Activated CD4-positive, CD25-positive, alpha-beta regulatory T cell treated with anti-CD3 and anti-CD28 coated beads, Interleukin-2, amount 50 U/mL, for 72 hours (primary cell): ENCODE measurements around the gene WNT11.

Experiments used
- DNase-seq: peaks from one replicate; pipeline ENCODE4 v3.0.0; 2021

Gene WNT11

DNA sequence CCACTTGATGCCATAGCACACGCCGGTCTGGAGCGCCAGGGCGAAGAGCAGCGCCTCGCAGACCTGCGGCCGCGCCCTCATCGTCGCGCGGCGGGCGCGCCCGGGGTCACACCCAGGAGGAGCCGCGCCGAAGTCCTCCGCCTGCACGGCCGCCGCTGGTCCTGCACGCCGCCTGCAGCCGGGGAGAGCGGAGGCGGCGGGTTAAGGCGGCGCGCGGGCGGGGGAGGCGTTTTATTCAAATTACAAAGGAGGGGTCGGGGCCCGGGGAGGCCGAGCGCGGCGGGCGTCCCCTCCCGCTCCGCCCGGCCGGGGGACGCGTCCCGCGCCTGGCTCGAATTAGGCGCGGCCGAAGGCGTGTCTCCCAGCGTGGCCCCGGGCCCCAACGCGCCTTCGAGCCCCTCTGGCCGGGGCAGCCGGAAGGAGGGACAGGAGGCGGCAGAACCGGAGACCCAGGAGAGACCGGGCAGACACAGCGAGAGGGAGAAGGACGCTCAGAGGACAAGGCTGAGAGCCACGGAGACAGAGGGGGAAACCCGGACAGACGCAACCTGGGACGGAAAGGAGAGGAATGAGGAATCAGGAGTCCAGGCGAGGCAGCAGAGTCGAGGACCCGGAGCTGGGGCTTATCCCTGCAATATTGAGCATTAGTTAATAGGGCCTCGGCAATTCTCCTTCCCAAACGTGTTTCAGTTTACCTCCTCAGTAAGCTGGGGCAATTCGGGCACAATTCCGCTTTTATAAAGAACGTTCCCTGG, at the start of gene WNT11:
WNT11 (minus strand) TSS at position 176 of the 755 bp plus-strand sequence; CDS start at position 81, 95 bp downstream.
- DNase-seq: peak; percentile 37

DNA sequence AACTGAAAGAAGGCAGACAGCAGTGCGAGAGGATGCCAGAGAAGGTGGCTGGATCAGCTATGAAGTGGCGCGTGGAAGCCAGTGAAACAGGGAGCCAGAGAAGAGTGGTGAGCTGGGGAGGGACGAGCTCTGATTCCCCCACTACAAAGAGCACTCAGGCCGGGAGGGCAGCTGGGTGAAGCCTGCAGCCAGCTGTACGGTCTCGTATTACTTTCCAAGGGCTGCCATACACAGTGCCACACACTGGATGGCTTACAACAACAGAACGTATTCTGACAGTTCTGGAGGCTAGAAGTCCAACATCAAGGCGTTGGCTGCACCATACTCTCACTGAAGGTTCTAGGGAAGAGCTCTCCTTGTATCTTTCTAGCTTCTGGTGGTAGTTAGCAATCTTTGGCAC, 47.1 kb upstream of the WNT11 start:
- no peak for DNase-seq

DNA sequence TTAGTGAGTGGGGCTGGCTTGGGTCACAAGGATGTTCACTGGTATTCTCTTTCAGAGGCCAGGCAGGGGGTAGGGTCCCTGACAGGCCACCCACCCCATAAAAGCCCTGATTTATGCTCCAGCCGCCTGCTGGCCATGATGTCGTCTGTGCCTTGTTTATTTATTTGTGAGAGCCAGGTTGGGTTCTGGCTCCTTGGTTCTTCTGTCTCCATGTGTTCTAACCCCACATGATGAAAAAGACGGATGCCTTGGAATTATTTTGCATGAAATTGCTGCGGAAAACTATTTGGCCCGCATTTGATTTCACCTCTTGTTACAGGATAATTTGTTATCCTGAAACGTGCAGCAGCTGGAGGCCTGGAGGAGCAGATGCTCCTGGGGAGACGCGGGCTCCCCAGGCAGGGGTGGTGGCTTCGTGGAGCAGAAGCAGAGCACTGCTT, 46.3 kb upstream of the WNT11 start:
- DNase-seq: no peak

DNA sequence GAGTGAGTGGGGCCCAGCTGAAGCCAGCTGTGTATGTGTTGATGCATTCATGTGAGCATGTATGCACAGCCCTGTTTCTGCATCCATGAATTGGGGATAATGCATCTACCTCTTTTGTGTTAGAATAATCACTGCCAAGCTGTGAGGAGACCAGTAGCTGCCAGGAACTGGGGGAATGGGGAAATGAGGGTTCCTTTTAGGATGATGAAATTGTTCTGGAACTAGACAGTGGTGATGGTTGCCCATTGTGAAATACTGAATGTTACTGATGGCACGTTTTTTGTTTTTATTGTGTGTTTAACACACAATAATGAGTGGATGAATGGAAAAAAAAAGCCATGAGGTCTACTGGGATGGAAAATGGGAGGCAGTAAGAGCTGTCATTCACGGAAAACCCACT, 45.3 kb upstream of the WNT11 start:
- no peak for DNase-seq

DNA sequence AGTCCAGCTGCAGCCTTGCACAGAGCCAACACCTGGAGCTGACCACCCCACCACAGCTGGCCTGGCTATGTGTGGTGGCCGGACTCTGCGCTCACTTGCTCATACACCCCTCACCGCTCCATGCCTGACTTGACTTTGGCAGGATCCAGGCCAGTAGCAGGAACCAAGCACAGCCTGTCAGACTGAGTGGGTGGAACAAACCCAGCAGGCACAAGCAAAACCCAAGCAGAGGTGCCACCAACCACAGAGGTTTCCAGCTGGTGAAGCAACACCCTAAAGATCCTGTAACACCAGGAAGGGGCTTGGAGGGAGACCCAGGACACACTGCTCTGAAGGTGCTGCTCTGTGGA, 44.9 kb upstream of the WNT11 start:
- DNase-seq: no peak

DNA sequence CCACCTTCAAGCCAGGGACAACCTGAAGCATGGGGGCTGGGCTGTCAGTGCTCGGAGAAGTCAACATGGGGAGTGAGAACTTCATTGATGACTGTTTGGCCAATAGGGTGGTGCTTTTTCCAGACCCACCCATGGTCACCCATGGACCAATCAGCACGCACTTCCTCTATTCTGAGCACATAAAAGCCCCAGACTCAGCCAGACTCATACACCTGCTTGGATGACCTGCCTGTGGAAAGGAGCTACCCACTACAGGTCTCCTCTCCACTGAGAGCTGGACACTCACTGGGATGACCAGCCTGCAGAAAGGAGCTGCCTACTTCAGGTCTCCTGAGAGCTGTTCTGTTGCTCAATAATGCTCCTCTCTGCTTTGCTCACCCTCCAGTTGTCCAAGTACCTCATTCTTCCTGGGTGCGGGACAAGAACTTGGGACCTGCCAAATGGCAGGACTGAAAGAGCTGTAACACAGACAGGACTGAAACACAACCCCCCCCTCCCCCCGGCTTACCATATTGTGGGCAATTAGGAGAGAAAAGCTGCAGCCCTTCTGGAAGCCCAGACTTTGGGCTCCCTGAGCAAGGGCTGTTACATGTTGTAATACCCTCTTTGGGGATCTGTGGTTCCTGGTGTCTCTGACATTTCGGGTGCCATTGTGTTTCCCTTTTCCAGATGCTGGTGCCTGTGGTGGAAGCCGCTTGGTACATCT, 44.4 kb upstream of the WNT11 start:
- DNase-seq: no peak

DNA sequence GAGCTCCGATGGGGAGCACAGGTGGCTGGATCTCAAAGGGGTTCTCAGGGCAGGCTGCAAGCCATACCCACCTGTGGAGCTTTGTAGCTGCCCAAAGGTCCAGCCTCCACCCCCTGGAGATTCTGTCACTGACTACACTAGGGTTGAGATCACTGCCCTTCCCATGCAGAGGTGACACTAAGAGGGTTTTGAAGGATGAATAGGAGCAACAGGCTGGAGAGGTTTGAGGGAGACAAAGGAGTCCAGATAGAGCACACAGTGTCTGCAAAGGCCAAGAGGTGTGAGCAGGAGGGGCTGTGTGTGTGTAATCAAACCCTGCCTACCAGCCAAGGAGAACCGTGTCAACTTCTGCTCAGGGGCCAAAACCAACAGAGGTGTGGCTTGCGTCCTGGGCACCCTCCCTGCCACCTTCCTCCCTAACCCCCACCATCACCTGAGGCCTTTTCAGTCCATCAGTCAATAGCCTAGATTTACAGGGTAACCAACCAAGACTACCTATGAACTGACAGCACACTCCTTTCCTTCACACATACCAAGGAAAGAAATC, 43.0 kb upstream of the WNT11 start:
- DNase-seq: no peak

DNA sequence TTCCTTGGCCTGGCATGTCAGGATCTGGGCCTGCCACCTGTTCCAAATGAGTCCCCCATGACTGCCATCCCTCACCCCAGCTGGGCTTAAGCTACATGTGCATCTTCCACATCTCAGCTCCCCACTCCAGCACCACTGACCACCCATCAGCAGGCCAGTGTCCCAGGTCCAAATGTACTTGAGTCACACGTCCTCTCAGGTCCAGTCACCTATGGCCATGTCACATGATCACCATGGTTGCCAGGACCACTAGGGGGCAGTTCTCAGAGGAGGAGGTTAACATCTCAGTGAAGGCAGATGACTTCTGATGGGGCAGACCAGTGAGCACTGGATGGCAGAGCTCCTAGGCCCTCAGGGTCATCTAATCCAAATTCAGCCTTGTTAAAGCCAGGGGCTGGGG, 41.9 kb upstream of the WNT11 start:
- no peak for DNase-seq

DNA sequence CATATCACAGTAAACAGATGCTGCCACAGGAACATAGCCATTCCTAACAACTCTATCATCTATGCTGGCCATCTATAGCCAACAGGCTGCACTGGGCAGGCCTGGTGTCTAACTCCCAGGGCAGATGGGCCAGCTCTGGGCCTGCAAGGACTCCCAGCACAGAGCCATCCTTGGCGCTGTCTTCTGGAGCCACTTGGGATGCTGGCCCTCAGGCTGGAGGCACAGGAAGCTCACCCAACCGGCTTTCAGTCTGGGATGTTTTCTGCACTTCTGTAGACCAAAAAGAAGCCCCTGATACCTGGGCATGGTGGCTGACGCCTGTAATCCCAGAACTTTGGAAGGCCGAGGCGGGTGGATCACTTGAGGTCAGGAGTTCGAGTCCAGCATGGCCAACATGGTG, 40.8 kb upstream of the WNT11 start:
- DNase-seq: no peak

DNA sequence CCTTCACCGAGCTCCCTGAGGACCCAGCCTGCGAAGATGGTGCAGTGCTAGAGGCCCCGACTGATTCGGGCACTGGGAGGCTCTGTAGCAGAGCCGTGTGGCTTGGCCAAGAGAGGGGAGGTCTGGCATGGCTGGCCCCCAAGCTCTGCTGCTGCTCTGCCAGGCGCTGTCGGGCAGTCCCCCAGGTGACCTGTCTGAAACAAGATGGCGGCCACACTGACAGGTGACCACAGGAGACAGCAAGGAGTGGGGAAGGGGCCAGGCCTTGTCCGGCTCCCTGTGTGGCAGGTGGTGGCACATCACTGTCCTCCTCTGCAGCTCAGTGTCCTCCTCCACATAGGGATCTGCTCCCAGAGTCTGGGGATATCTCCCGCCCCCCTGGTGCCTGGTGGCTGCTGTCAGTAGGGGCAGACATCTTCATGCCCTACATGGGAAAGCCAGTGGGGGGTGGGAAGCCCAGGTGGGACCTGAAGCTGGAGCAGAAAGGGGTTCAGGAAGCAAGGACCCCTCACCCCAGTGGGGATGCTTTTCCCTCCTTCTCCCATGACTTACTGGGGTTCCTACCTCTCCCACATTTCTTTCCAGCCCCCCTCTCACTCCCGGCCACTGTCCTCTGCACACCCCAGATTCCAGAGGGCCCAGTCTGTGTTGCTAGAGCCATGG, 40.1 kb upstream of the WNT11 start:
- DNase-seq: no peak

DNA sequence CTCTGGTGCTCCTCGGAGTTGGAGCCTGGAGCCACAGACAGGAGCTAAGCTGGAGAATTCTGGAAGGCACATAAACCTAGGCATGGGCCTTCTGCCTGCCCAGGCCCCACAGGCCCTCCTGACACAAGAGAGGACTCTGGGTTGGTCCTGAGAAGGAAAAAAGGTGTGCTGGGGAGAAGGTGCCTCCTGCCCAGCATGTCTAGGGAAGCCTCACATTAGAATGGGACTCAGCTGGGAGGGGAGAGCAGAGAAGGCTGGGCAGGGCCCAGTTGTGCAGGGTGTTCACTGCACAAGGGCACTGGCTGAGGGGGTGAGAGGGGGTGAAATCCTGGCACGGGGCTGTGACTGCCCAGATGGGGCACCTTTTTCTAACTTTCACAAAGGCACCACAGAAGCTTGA, 39.4 kb upstream of the WNT11 start:
- no peak for DNase-seq

DNA sequence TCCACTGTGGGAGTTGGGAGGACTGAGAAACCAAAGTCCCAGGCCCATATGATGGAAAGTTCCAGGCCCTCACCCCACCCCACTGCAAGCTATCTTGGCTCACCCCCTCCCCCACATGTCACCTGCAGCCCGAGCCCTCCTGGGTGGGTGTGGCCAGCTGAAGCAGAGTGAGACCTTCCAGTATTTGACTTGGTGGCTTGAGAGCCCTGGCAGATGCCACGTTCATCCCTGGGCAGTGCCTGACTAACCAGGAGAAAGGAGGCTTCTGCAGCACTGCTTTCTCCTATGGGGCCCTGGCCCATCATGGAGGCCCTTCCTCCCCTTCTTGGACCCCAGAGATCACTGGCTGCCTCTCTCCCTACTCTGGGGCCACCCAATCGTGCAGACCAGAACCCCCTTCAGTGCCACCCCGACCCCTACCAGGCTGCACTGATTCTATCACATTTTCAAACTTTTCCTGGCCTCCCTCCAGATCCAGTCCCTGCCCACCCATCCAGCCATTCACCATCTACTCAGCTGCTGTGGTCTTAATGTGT, 38.1 kb upstream of the WNT11 start:
- no peak for DNase-seq

DNA sequence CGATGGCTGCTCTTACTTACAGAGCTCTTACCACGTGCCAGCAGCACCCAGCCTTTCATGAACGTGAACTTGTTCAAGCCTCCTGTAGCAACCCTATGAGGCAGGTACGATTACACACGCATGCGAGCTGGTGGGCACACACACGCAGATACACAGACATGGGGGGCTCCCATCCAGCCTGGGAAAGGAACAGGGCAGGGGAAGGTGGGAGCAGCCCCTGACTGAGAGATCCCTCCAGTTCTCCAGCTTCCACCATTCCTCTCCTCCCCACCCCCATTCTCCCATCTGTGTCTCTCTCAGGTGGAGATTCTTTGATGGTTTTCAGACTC, 37.6 kb upstream of the WNT11 start:
- no peak for DNase-seq

DNA sequence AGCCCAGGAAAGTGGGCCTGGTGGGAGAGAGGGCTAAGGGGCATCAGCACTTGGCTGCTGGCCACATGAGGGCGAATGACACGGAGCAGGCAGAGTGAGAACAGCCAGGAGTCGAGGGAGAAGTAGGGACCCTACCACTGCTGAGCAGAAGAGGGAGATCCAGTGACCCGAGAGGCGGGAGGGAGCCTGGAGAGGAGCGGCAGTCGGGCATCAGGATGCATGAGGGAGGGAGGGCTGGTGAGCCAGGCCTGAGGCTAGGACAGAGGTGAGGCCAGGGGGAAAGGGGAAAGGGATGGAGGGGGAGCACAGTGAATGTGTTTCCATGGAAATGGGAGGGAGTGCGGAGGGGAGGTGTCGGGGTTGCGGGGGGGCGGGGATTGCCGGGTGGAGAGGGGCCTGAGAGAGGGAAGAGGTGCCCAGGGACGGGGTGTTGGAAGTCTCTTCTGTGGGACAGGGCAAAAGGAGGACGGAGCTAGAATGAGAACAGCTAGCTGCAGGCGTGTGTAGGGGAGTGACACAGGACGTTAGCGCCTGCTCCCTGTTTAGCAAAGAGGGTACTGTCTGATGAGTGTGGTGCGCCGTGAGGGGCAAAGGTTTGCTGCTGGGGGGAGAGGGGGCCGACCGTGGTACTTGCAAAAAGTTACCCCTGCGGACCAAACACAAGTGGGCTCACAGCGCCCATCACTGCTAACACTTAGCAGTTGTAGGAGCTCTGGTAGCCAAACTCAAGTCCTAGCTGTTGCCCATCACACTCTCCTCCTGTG, 37.1 kb upstream of the WNT11 start:
- no peak for DNase-seq

DNA sequence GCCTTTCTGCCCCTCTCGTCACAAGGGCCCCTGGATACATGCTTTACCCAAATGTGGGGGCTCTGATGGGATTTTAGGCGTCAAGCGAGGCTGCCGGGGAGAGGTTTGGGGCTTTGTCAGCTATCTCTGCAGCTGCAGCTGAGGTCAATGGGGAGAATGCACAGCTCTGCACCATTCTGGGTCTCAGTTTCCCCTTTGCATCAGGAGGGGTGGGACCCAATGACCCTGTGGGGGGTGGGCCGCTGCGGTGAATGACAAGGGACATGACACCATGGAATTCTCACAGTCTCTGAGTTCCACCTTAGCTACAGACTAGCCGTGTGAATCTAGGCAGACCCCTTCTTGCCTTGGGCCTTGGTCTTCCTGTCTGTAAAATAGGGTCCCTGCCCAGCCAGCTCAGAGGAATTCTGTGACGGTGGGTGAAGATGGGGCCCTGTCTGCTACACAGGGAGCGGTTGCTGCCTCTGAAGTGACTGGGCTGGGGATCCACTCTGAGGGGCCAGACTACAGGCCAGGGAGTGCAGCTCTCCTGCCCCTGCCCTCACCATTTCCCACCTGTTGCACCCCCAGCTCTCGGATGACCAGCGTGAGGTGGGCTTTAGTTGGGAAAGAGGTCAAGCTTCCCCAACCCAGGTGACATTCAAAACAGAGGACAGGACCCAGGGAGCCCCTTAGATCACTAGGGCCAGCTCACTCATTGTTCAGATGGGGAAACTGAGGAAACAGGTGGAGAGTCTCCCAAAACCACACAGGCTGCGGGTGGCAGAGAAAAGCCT, 35.9 kb upstream of the WNT11 start:
- DNase-seq: no peak

DNA sequence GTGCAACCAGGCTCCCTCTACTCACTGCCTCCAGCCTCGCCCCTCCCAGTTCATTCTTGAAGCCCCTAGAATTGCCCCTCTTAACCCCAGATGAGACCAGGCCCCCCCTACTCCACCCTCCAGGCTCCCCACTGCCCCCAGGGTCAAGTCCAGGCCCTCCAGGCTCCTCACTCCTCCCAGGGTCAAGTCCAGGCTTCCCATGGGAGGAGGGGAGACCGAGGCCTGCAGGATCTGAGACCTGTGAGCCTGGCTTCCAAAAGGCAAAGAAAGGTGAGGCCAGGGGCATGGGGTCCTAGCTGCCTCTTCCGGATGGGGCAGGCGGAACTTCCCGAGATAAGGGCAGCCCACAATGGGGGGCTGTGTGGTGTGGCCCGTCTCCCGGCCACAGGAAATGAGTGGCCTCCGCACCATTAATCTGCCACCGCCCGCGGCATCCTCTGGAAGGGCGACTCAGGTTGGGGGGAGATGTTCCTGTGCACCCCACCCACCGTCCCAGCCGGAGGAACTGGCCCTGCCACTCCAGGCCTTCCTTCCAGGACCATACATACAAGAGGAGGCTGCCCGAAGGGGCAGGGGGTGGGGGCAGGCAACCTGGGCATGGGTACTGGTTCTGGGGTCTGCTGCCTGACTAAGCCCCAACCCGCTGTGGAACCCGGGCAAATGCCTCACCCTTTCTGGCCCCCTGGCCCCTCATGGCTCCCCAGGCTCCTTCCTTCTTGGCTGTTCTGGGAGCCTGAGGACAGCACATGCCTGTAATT, 35.1 kb upstream of the WNT11 start:
- no peak for DNase-seq

DNA sequence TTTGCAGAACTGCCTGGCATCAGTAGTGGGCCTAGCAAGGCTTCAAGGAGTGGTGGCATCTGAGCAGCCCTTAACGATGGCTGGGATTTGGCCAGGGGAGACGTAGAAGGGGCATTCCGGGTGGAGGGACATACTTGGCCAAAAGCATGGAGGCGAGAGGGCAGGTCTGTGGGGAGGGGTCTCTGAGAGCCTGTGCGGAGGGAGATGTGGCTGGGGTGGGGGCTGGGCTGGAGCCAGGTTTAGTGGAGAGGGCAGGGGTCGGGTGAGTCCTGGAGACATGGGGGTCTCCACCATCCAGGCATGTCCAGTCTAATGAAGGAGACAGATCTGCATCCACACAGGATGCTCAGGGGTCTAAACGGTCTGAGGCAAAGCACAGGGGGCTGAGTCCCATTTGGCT, 34.4 kb upstream of the WNT11 start:
- DNase-seq: no peak

DNA sequence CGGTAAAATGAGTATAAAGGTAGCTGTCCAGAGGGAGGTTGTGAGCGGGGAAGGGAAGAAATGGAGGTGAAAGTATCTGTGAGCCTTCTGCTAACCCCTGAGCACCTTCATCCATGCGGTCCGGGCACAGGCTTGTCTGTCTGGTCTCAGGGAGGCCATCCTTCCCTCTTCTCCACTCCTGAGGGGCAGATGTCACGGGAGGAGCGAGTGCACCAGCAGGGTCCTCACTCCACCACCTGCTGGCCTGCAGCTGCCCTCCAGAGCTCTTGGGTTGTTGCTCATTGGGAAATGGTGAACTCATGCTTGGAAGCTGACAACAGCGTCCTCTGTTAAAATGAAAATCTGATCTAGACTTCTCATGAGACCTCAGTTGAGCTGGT, 33.8 kb upstream of the WNT11 start:
- DNase-seq: no peak

DNA sequence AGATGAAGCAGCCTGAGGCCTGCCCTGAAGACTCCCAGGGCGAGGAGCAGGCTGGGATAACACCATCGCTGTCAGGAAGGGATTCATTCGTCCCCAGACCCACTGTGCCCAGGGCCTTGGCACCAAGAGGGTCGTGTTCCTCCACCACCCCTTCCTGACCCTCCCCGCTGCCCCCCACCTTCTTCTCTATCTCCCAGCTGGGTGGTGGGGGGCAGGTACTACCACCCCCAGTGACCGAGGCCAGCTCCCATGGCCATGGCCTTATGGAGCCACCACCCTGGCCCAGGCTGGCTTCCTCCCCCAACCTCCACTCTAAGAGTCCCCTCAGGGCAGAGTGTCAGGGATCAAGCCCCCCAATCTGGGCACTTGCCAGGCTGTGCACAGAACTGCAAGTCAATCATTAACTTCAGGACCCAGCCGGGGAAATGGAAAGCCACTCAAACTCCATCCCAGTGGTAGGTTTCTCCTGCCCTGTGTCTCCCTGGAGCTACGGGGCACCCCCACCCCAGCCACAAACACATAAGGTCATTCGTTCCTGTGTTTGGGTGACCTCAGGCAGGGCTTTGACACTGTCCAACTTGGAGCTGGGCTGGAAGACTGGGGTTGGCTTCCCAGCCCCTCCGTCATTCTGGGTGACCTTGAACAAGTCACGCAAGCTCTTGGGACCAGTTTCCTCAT, 33.3 kb upstream of the WNT11 start:
- DNase-seq: no peak

DNA sequence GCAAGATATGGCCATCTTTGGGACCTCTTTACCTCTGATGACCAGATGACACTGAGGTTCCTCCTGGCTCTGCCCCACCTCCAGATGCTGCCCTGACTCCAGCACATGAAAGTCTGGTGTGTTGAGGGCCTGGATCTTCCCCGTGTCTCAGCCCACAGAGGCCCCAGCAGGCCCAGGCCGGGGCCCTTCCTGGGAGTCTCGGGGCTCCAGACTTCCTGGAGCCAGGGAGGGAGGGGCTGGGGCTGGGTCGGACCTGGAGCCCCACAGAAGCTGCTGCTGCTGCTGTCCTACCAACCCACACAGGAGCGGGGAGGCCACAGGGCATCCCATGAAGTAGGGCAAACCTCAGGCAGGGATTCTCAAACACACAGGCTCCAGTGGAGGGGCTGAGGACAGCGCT, 32.2 kb upstream of the WNT11 start:
- DNase-seq: no peak

DNA sequence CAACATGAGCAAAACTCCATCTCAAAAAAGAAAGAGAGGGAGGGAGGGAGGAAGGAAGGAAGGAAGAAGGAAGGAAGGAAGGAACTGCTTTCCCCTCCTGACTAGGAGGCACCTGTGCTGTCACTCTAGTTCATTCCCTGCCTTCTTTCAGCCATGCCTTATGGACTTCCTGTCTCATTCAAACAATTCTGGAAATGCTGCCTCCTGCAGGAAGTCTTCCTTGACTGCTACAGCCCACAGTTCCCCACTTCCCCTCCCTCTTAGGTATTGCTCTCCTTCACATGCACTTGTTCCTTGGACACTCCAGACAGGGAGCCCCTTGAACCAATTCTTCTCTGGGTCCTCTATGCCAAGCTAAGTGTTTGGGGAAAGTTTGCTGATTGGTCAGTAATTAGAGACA, 31.6 kb upstream of the WNT11 start:
- no peak for DNase-seq
